Hematopoietic multipotent progenitor cell treated with erythropoietin and hydrocortisone succinate and interleukin-3 and kit ligand, for 6 days (in vitro differentiated cells): ENCODE data around the gene PHLDA3.

ENCODE experiments used
- DNase-seq: peaks from one replicate; pipeline ENCODE4 v3.0.0-alpha.2; 2015

The PHLDA3 gene

GRCh38 chr1:201468844-201469644 is at the start of gene PHLDA3:
PHLDA3 (minus strand) TSS chr1:201469188; CDS start chr1:201468786, 402 bp downstream.
- peak; percentile 73 for DNase-seq

GRCh38 chr1:201518071-201518470 is 49.1 kb upstream of the PHLDA3 start:
- DNase-seq: no peak

DNA sequence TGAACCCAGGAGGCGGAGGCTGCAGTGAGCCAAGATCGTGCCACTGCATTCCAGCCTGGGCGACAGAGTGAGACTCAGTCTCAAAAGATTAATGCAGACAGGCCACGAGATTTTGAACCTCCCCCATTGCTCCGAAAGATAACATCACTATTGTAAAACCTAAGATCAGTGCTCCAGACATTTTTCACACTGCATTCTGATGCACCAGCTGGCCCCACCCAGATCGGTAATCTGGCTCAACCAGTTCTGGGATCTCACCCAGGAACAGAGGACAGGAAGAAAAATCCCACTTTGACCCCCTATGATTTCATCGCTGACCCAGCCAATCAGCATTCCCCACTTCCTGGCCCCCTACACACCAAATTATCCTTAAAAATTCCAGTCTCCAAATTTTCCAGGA is 48.6 kb upstream of the PHLDA3 start:
- peak; percentile 42 for DNase-seq

DNA sequence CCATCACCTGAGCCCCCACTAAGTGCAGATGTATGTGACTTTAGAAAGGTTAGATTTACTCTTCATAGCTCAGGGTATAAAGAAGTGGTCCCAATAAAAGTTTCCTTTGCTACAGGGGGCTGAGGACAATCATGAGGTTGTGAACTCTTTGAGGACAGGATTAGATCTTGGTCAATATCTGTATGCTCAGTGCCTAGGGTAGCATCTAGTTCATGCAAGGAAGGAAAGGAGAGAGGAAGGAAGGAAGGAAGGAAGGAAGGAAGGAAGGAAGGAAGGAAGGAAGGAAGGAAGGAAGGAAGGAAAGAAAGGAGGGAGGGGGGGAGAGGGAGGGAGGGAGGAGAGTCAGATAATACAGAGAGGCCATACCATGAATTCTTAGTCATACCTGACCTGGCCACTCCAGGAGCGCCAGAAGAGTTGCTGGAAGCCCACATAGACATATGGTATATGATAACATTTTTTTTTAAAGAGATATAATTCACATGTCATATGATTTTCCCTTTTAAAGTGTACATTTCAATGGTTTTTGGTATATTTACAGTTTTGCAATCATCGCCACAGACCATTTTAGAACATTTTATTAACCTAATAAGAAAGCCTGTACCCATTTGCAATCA is 47.6 kb upstream of the PHLDA3 start:
- DNase-seq: peak; percentile 58

DNA sequence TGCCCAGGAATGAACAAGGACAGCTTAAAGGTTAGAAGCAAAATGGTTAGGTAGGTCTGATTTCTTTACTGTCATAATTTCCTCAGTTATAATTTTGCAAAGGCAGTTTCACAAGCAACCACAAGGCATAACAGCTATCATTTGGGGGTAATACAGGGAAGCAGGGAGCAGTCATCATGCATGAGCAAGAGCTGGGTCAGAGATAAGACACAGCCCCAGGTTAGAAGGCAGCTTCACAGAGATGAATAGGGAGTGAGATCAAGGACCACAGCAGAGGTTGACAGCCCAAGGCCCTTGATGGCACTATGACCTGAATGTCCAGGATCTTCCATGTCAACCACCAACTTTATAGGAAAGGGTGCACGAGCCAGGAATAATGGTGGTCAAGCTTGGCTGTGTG is 46.9 kb upstream of the PHLDA3 start:
- DNase-seq: peak; percentile 87

- DNase-seq: peak; percentile 78
Observed at GRCh38 chr1:201515062-201515750, 46.2 kb upstream of the PHLDA3 start.

GRCh38 chr1:201514466-201514865 is 45.5 kb upstream of the PHLDA3 start:
- DNase-seq: peak; percentile 66

GRCh38 chr1:201513498-201514243 is 44.7 kb upstream of the PHLDA3 start:
- DNase-seq: no peak

GRCh38 chr1:201511941-201512539 is 43.1 kb upstream of the PHLDA3 start:
- DNase-seq: peak; percentile 60

DNA sequence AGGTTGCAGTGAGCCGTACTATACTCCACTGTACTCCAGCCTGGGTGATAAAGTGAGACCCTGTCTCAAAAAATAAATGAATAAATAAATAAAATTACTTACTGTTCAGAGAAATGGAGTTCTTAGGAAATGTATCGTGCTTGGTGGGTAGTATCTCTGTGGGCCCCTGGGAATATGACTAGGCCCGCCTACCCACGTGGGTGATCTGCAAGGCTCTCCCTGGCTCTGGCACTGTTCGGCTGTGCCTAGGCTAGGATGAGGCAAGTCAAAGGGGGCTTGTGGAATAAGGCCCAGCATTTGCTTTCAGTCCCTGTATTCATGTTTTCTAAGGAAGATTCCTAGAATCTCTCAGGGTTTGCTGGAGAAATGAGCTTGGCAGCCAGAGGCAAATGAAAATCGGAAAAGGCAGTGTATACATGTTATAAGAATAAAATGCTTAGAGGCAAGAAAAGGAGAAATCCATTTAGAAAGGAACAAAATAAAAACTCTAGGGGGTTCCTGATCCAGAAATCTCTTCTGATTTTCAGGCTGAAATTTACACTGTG is 42.5 kb upstream of the PHLDA3 start:
- DNase-seq: no peak

- DNase-seq: no peak
Observed at GRCh38 chr1:201510734-201511133, 41.7 kb upstream of the PHLDA3 start.

DNA sequence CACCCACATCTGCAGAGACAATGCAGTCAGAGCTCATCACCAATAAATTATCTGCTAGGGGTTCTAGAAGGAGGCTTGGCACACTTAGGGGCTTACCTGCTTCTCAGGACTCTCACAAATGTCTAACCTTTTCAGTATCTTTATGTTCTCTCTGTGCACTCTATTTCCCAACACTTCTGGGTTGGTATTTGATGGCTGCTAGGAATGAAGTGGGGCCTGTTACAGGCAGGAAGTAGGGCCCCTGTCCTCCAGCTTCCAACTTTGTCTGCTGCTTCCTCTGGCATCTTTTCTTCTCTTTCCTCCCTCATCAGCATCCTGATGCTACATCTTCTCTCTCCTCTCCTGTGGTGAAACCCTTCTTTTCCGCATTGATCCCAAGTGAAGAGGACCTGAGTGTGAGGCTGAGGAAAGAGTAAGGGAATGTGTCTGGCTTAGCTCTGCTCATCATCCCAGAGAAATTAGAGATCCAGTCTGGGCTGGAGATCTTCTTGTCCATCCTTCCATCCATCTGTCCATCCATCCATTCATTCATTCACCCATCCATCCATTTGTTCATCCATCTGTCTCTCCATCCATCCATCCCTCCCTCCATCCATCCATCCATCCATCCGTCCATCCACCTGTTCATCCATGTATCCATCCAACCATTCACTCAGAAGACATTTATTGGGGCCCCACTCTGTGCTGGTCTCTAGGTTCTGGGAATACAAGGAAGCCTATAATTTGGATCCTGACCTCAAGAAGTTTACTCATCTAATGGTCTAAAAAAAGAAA is 40.8 kb upstream of the PHLDA3 start:
- no peak for DNase-seq

DNA sequence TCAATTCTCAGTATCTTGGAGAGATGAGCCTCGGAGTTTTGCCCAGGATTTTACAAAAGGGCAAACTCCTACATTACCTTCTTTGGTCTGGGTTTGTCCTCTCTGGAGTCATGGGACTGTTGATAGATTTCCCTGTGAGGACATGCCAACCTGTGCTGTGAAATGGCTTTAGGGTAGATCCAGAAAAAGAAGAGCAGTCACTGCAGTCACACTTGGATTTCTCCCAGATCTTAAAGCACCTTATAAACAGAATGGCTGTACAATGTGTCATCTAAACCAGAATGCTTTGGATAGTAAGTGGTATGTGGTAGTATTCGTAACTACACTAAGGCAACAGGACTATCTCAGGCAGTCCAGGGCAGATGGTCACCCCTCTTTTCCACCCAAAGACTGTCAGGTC is 39.8 kb upstream of the PHLDA3 start:
- DNase-seq: no peak

DNA sequence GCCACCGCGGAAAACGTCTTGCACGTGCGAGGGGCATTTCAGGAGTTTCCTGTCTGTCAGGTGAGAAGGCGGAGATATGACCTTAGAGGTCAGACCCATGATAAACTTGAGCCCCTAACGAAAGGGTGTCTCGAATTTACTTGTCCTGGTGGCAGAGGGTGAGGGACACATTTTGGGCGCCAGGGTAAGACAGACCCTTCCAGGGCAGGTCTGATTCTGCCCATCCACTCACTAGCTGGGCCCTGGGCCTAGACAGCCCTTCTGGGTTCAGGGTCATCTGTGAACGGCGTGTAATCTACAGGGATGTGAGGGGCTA is 38.3 kb upstream of the PHLDA3 start:
- no peak for DNase-seq

DNA sequence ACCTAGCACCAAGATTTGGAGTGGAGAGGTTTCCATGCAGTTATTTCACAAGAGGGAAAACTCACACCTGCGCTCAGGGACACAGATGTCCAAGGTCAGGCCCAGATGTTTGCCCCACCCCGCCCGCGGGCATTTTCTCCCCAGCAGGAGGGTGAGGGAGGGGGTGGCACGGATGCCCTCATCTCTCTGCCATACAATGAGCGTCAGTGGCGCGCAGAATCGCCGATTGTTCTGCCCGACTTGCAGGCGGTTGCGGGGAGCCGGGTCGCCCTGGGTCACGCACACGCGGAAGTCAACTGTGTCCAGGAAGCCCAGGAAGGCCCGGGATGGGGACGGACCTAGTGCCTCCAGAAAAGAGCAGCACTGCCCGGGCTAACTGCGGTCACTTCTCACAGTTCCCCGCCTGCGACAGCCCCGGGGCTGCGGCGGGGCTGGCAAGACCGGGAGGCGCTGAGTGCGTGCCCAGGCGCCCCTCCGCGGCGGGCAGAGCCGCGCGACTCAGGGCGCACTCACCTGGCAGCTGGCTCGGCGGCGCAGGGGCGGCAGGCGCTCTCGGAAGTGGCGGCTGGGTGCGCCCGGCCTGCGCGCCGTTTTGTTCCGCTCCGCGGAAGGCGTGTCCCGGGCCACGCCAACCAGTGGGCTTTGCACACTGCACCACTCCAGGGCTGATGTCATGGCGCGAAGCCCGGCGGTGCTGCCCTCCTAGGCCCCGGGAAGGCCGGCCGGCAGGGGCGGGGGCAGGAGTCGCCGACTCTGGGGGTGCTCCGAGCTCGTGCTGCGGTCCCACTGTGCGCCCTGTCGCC is 37.8 kb upstream of the PHLDA3 start, which contains the start of gene CSRP1:
TSS of gene CSRP1 (minus strand) at position 567 of the 803 bp plus-strand sequence. CDS start 10,820 bp downstream, outside the sequence.
- peak; percentile 93 for DNase-seq

GRCh38 chr1:201506092-201506491 is 37.1 kb upstream of the PHLDA3 start:
- DNase-seq: no peak

GRCh38 chr1:201505503-201505890 is 36.5 kb upstream of the PHLDA3 start:
- peak; percentile 28 for DNase-seq

DNA sequence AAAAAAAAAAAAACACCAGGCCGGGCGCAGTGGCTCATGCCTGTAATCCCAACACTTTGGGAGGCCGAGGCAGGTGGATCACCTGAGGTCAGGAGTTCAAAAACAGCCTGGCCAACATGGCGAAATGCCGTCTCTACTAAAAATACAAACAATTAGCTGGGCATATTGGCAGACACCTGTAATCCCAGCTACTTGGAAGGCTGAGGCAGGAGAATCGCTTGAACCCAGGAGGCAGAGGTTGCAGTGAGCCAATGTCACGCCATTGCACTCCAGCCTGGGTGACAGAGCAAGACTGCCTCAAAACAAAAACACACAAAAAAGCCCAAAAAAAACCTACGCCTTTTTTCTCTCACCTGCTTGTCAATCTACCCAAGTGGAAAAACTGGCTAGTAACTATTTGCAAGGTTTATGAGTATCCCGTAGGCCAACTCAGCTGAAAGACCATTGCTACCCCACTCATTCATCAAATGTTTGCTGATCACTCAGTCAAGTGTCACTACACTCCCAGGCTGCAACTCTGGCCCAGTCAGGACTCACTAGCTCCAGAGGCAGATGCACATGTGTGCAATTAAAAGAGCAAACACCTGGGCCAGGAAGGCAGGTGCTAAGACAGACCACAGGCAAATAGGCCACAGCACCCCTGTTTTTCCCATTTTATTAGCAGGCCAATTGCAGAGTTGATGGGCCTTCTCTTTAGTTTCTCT is 36.0 kb upstream of the PHLDA3 start:
- no peak for DNase-seq

GRCh38 chr1:201504179-201504631 is 35.2 kb upstream of the PHLDA3 start:
- DNase-seq: no peak
